COLO668 (cell line): ENCODE results near the gene SLC16A7.

ENCODE experiments used
- DNase-seq: peaks from one replicate; lab custom pipeline; 2025; ENCODE audit not compliant: unreplicated experiment; lab: John Stamatoyannopoulos, UW

SLC16A7 gene

DNA sequence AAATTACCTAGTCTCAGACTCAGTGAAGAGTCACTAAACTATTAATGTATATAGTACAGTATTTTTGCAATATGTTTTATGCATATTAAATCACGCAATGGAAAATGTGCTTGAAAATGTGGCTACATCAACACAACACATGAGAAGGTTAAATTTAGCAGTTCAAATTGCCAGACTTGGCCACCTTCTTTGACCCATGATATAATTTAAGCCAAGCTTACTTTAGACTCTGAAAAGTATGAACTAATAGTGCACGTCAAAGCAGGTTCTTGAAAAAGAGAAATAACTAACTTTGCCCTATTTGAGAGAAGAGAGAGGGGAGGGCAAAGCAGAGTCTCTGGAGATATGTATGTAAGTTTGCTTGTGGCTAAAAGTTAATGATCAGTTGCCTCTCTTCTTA is 68.7 kb downstream of the SLC16A7 start:
- DNase-seq: no peak

DNA sequence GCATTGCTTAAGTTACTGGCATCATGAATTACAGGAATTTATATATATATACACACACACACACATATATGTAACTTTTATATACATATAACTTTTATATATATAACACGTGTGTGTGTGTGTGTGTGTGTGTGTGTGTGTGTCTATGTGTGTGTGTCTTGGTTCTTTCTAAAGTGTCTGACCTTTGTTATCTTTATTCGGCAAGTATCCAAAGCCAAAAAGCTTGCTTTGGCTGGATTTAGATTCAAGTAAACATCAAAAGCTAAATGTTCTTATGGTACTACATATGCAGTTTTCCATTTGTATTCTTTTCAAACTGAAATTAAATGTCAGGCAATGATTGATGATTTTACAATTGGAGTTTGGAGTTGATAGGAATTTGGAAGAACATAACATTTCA is 69.9 kb downstream of the SLC16A7 start:
- no peak for DNase-seq

DNA sequence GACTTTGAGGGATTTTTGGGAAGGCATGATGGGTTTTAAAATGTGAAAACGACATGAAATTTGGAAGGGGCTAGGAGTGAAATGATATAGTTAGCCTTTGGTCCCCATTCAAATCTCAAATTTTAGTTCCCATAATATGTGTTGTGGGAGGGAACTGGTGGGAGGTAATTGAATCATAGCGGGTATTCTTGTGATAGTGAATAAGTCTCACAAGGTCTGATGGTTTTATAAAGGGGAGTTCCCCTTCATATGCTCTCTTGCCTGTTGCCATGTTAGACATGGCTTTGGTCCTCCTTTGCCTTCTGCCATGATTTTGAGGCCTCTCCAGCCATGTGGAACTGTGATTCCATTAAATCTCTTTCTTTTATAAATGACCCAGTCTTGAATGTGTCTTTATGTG is 72.8 kb downstream of the SLC16A7 start:
- no peak for DNase-seq

DNA sequence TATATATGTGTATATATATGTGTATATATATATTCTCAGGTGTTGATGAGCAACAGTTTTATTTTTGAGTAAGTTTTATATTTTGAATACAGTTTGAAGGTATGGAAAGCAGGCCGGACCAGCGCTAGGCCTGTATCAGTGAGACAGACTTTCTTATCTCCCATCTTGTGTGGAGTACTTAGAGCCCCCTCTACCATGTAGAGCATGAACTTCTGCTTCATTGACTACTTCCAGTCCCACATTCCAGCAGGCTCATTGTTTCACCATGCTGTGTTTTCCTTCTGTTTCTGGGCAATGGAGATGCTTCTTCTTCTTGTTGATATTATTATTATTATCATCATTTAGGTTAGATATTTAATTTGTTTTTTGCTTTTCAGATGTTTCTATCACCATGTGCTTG is 76.4 kb downstream of the SLC16A7 start:
- no peak for DNase-seq

DNA sequence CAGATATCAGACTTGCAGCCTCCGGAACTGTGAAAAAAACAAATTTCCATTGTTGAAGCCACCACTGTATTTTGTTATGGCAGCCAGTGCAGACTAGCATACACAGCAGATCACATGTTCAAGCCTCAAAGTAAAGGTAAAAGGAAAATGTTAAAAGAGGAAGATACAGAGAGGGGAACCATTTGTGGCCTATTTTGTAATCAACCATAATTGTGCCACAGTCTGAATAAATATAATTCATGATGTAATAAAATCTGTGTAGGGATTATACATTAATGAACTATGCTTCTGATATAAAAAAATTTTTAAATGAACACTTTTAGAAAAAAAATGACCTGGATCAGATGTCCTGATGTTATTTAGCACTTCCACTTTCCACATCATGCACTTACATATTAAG is 79.6 kb downstream of the SLC16A7 start:
- no peak for DNase-seq

DNA sequence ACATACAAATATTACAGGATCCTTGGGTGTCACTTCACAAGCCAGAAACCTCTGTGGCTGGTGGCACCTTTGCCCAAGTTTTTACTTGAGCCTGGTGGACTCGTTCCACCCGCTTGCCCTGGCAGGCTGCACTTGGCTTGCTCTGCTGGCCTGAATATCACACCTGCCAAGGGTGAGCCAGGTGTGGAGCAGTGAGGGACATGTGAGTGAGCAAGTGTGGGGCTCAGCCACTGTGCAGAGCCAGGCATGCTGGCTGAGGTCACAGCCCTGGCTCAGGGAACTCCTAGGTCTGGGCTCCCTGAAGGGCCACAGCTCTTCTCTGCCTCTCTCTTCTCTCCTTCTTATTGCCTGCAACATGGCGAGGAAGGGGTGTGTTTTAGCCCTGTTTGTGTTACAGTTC is 82.0 kb downstream of the SLC16A7 start:
- no peak for DNase-seq

DNA sequence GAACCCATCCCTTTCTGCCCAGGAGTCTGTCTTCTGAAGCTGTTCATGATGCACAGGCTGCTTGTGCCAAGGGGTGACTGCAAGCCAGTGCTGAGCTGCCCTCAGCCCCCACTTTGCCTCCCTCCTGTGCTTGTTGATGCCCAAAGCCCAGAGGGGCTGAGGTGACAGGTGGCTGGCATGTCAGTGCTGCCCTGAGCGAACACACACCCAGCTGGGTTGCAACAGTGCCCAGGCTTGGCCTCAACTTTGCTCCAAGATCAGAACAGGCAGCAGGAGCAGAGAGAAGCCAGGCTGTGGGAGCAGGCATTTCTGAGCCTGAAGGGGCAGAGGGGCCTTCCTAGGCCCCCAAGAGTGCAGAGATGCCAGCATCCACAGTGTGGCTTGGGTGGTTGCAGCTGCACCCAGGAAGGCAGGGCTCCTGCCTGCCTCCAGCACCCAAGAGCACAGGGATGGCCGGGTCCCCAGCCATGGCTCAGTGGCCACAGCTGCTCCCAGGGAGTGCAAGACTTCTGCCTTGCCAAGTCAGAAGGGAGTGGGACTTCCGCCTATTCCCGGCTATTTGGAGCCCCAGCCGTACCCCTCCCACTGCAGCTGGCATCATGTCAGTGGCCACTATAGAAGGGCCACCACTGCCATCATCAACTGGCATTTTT is 83.1 kb downstream of the SLC16A7 start:
- no peak for DNase-seq

DNA sequence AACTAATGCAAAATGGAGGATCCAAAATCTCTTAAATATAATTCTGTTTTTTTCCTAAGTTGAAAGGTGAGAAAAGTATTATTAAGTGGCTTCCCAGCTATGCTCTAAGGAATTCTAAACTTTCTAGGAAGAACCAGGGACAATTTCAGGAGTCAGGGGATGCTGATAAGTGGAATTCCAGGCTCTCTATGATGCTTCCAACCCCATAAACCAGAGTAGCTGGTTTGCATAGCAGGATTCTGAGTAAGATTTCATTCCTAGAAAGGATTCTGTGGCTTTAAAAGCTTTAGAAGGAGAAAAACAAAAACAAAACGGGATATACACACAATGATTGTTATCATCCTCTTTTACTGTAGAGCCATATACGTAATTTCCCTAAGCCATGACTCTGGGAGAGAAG is 93.9 kb downstream of the SLC16A7 start:
- no peak for DNase-seq

DNA sequence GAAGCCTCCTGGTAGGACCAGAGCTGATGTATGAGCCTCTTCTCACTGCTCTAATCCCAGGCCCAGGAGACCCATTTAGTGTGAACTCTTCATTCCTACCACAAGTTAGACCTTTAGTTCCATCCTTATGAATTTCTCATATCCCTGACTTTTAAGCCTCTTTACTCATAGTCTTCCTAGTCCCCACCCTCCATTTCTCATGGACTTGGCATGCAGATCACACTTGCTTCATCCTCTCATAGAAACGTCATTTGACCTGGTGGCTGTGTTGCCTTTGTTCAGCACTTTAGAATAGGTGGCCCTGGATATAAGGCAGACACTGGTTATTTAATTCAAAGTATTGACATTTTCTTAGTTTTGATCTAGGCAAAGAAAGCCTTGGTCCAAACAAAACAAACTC is 99.5 kb downstream of the SLC16A7 start:
- DNase-seq: no peak

DNA sequence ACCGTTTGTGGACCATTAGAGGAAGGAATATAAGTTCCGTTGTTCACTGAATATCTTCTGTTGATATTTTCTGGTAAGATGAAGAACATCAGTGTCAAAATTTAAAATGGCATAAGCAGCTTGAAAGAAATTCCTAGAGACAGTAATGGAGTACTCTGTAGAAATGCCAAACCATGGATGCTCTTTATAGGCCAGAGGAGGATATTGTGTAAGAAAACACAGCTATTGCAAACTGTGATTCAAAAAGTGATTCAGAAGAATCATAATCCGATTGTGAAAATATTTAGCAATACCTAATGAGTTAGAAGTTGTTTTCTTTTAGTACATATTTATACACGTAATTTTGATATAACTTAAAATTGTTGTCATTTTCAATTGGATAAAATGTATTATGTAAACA is 102.8 kb downstream of the SLC16A7 start:
- DNase-seq: no peak

DNA sequence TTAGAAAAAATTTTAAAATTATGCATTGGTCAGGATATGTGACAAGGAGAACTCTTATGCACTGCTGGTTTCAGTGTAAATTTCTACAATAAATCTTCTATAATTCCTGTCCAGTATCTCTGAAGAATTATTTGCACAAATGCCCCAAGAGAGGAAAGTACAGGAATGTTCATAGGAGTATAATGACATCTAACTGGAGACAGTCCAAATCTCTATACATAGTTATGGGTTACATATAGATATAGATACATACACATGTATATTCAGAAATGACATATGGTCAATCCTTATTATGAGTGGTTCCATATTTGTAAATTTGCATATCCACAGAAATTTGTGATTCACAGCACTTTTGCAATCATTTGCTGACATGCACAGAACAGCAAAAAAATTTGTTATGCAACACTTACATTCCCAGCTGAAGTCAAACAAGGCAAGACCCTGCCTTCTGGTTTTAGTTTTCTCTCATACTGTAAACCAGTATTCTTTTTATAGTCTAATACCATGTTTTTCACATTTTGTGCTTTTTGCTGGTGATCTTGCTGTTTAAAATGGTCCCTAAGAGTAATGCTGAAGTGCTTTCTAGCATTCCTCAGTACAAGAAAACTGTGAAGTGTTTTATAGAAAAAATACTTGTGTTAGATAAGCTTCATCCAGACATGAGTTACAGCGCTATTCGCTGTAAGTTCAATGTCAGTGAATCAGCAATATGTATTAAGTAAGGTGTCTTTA is 103.8 kb downstream of the SLC16A7 start:
- no peak for DNase-seq

DNA sequence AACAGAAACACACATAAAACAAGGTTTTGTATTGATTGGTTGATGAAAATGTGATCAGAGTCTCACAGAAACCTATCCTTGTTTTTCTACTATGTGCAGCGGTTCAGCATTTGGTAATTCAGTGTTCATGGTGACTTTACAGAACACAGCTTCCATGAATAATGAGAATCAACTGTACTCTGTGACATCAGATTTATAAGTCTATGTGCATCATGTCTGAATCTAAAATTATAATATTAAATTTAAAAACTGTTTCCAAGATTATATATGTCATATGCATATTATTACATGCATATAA is 104.3 kb downstream of the SLC16A7 start:
- DNase-seq: no peak

DNA sequence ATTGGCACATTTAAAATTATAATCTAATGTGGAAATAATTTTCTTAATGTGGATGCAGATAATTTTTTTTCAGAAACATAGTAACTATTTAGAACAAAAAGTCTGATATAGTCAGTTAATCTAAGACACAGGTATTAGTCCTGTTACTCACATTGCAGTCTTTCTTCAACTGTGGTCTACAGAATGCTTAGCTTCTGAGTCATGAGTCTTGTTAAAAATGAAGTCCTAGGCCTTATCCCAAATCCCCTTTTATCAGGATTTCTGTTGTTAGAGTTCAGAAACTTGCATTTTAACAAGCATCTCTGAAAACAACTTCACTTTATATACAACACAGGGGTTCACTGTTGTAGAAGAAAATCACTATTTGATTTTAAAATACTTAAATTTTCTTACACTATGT is 112.2 kb downstream of the SLC16A7 start:
- no peak for DNase-seq

DNA sequence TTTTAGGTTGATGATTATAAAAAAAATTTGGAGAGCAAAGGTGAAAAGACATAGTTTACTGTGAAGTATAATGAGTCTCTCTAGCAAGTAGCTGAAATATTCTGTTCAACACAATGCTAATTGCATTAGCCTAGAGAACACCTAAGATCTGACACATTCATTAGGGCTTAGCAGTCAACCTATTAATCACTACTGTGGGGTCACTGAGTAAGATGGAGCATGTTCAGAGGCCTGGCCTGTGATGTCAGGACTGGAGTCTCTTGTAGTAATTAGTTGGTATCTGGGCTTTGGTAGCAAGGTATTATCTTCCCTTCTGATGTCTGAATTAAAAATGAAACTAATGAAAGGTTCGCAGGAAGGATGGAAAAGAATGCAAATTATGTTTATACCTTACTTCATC is 112.7 kb downstream of the SLC16A7 start:
- no peak for DNase-seq

DNA sequence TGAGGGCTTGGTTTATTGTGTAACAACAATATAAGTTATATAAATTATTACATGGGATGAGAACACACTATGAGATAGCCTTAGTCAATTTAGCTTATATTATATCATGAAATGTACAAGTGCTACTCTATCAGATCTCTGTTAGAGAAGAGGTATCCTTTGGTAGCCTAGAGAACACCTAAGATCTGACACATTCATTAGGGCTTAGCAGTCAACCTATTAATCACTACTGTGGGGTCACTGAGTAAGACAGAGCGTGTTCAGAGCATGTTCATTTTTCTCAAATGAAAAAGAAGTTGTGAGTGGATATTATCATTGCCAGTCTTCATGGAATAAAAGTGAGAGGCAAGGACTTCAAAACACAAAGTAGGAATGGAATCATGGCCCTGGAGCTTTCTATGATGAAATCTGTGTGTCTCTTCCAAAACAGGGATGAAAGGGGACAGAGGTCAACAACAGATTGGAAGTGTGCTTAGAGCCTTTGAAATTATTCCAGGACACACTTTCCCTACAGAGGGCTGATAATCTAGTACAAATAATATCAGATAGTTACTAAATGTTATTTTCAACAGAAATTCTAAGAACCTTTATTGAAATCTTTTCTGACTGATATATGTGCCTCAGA is 114.3 kb downstream of the SLC16A7 start:
- DNase-seq: no peak

DNA sequence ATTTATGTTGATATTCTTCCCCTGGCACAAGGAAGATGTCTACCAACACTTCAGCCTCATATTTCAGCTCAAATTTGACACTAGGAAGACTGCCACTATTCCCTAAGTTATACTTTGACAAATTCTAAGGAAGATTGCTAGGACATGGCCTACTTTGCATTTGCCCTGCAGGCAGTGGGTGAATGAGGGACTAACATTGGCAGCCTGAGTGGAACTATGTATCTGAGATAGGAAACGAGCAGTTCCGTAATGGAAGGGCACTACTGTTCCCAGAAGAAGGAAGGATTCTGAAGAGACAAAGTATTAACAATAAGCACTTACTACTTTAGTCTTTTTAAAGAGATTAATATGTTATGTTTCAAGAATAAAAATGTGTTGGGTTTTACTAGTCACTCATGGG is 115.1 kb downstream of the SLC16A7 start:
- no peak for DNase-seq

DNA sequence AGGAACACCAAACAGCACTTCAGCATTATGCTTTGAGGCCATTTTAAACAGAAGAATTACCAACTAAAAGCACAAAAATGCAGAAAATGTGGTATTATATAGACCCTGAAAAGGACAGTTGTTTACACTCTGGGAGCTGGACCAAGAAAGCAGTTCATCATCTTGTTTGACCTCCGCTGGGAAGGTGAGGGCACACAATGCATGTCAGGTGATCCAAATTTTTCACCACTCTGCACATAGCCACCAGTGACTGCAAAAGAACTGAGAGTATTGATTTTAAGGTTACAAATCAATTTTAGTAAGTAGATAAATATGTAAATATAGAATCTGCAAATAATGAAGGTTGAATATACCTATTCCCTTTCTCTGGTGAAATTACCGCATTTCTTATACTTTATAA is 119.6 kb downstream of the SLC16A7 start:
- no peak for DNase-seq

DNA sequence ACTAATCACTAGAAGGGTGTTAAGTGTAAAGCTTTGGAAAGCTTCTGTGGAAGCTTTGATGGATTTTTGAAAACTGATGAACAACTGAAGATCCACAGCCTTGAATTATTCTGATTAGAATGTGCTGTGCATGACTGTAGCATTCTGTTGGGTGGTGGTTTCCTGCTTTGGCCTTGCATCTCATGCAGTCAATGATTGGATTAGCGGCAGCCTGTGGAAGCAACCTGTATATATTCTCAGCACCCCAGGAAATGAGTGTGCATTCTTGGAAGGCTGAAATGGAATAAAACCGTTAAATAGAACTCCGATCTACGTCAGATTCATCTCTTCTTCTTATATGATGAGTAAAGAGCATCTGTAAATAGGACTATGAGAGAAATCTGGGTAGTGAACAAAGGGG is 120.2 kb downstream of the SLC16A7 start:
- DNase-seq: no peak

DNA sequence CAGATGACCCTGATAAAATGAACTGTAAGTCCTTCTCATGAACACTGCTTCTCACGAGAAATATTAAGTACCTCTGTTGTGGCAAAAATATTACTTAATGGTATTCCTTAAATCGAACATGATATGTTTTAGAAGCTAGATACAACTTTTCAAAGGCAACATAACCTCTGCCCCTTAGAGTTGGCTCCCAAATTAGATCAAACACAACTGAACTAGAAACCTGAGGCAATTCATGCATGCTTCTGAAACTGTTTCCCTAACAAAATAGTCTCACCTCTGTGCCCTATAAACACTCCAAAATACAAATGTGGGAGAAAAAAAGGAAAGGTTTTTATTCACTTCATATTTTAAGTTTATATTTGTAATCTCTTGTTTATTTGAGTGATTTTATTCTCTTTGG is 121.6 kb downstream of the SLC16A7 start:
- DNase-seq: no peak

DNA sequence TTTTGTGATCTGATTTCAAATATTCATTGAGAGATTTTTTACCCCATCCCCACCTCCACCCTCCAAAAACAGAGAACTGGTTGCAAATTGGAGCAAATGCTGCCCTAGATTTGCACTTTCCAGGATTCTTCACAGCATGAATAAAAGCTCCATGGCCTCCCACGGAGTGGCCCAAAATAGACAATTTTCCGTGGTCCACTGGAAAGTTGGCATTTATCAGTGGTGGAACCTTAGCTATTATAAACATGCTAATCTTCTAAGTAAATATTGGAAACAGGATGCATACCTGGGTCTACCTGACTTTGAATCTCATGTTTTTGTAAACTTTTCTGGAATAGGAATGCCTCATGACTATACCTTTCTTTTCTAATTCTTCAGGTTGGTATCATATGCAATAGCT is 123.9 kb downstream of the SLC16A7 start:
- DNase-seq: no peak

DNA sequence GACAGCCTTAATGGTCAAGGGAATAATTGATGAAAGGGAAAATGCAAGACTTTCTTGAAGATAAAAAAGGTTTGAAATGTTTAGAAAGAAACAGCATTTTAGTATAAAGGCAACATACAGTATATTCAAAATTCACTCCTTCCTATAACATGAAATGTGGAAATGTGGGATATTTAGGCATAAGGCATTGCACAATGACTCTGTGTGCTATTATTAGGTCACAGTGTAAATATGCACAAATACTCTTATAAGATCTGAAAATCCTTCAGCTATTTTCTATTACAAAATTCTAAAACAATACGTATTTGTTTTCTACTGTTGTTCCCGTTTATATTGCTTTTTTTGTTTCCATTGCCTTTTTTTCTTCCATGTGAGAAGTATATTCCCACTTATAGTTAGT is 127.7 kb downstream of the SLC16A7 start:
- no peak for DNase-seq

DNA sequence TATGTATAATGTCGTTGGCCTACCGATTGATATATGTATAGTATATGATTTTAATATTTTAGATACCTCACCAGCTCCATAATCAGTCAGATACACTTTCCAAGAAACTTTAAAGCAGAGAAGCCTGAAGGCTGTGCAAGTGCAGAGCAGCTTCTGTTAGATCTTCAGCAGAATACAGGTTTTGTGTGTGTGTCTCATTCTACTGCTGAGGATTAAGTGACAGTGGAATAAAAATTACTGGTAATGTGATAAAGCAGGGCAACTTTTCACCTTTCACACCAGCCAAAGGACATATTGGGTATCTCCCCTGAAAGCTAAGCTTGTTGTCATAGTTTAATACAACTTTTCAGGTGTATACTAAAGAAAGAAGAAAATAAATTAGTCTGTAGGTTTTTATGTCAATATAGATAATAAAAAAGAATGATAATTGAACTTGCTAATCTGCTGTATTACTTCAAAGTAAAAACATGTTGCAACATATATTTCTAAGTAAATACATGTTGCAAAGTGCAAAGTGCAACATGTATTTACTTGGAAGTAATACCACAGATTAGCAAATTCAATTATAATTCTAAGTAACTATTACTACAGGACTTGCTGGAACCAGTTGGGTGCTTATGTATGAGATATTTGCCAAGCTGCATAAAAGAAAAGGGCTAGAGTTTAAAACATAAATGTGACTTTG is 128.3 kb downstream of the SLC16A7 start:
- no peak for DNase-seq
